Astrocyte (in vitro differentiated cells and primary cell): ENCODE data around the gene ADD1. TPM values are rescaled to one million over a fixed set of nuclear protein-coding genes. Genes with fewer than 3 reads are reported as not detected.

Experiments
- DNase-seq: peaks from one replicate; pipeline ENCODE4 v3.0.0-alpha.2; 2010; ENCODE audit warnings: low read depth
- FAIRE-seq: peaks from 2 replicates; lab custom pipeline; 2011; peaks lifted over from hg19 to GRCh38; lab: Jason Lieb, UNC
- H2AFZ ChIP-seq: 2 replicates; pipeline ENCODE4 v1.6.0; 2012; ENCODE audit warnings: low read depth, low read length, inconsistent platforms
- H3K27ac ChIP-seq: 2 replicates; pipeline ENCODE4 v1.5.1; 2011; ENCODE audit warnings: low read depth, low read length, inconsistent platforms
- H3K27me3 ChIP-seq: 2 replicates; pipeline ENCODE4 v1.6.0; 2011; ENCODE audit warnings: low read length, inconsistent platforms; ENCODE audit not compliant: insufficient read depth
- H3K36me3 ChIP-seq: 2 replicates; pipeline ENCODE4 v1.5.1; 2011; ENCODE audit warnings: low read length, inconsistent platforms; ENCODE audit not compliant: insufficient read depth
- H3K4me1 ChIP-seq: 2 replicates; pipeline ENCODE4 v1.5.1; 2011; ENCODE audit warnings: low read length, inconsistent platforms; ENCODE audit not compliant: insufficient read depth
- H3K4me2 ChIP-seq: 2 replicates; pipeline ENCODE4 v1.6.0; 2012; ENCODE audit warnings: low read length, inconsistent platforms
- H3K4me3 ChIP-seq: 2 replicates; pipeline ENCODE4 v1.5.1; 2011; ENCODE audit warnings: low read depth, mild to moderate bottlenecking, low read length, inconsistent platforms; ENCODE audit not compliant: insufficient read depth
- H3K79me2 ChIP-seq: 2 replicates; pipeline ENCODE4 v1.6.0; 2012; ENCODE audit warnings: mild to moderate bottlenecking, low read length, inconsistent platforms; ENCODE audit not compliant: insufficient read depth
- H3K9ac ChIP-seq: 2 replicates; pipeline ENCODE4 v1.6.0; 2012; ENCODE audit warnings: mild to moderate bottlenecking, low read length, inconsistent platforms
- H3K9me3 ChIP-seq: 2 replicates; pipeline ENCODE4 v1.5.1; 2012; ENCODE audit warnings: low read depth, mild to moderate bottlenecking, low read length, inconsistent platforms; ENCODE audit not compliant: insufficient read depth
- H4K20me1 ChIP-seq: 2 replicates; pipeline ENCODE4 v1.6.0; 2012; ENCODE audit warnings: low read length, inconsistent platforms; ENCODE audit not compliant: insufficient read depth
- H3K27ac Mint-ChIP-seq: one replicate; pipeline ENCODE4 v1.8.0; 2021; ENCODE audit warnings: mild to moderate bottlenecking, mixed read lengths; ENCODE audit not compliant: unreplicated experiment
- H3K27me3 Mint-ChIP-seq: one replicate; pipeline ENCODE4 v1.8.0; 2021; ENCODE audit warnings: low read depth, mixed read lengths; ENCODE audit not compliant: unreplicated experiment
- H3K36me3 Mint-ChIP-seq: one replicate; pipeline ENCODE4 v1.8.0; 2021; ENCODE audit warnings: low read depth, mixed read lengths; ENCODE audit not compliant: unreplicated experiment
- H3K4me1 Mint-ChIP-seq: one replicate; pipeline ENCODE4 v1.8.0; 2021; ENCODE audit warnings: low read depth, mixed read lengths; ENCODE audit not compliant: unreplicated experiment
- H3K4me3 Mint-ChIP-seq: one replicate; pipeline ENCODE4 v1.8.0; 2021; ENCODE audit warnings: mild to moderate bottlenecking, moderate library complexity, mixed read lengths; ENCODE audit not compliant: unreplicated experiment
- H3K9me3 Mint-ChIP-seq: one replicate; pipeline ENCODE4 v1.8.0; 2021; ENCODE audit warnings: mild to moderate bottlenecking, mixed read lengths; ENCODE audit not compliant: unreplicated experiment
- EZH2 ChIP-seq: IDR thresholded peaks from 2 replicates; pipeline ENCODE4 v1.6.1; 2012; ENCODE audit warnings: mild to moderate bottlenecking, low read length, inconsistent platforms; ENCODE audit not compliant: insufficient read depth
- total RNA-seq: library from RNA; stranded (reverse); gene quantifications from 2 replicates; pipeline ENCODE4 v1.2.1, GENCODE V29; 2021
- TF ChIP-seq, protein P1 (sequence below): IDR thresholded peaks from 2 replicates; pipeline ENCODE4 v1.5.1; 2011; ENCODE audit warnings: low read depth, mild to moderate bottlenecking, inconsistent platforms, low read length, moderate library complexity; ENCODE audit not compliant: insufficient read depth

The ADD1 gene
- total RNA-seq, 1 donor from 2014 or later, result 280 TPM

DNA sequence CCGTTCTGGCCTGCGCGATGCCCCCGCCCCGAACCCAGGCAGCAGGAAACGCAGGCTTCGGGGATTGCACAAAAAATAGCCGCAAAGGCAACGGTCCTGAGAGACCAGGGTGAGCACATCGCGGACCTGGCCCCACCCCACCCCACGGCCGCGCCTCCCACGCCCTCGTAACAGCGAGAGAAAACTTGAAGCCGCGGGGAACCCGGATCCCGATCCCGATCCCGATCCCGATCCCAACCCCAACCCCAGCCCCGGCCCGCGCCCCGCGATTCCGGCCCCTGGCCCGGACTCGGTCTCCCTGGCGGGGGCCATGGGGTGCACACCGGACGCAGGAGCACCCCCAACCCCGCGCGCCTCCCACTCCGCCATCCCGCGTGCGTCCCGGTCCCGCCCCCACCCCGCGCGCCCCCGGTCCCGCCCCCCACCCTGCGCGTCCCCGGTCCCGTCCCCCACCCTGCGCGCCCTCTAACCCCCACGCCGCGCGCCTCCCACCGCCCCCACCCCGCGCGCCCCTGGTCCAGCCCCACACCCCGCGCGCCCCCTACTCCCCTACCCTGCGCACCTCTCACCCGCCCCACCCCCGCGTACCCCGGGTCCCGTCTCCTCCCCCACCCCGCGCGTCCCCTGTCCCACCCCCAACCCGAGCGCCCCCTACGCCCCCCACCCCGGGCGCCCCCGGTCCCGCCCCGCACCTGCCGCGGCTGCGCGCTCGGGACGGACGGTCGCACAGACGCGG lies 90.6 kb downstream of the ADD1 start:
- H3K4me2 ChIP-seq, result peak overlapping the region; percentile 93
- Mint-ChIP-seq H3K27me3 (no peaks in the 10 kb centered on the region), H3K4me3 (peak overlapping the region; percentile 73), H3K9me3 (no peaks in the 10 kb centered on the region), H3K27ac (no peak overlapping the region), H3K4me1 (peaks cover 24% of the 10 kb centered on the region), H3K36me3 (peaks cover 12% of the 10 kb centered on the region)
- peak overlapping the region; percentile 77 for H3K4me3 ChIP-seq
- DNase-seq (peak; percentile 18), FAIRE-seq (no peak)
- H3K79me2 ChIP-seq, result peaks cover 60% of the 10 kb centered on the region
- H3K9ac ChIP-seq, result peak overlapping the region; percentile 96
- no peaks in the 10 kb centered on the region for H3K27me3 ChIP-seq
- H3K4me1 ChIP-seq, result peaks cover 44% of the 10 kb centered on the region
- peak overlapping the region; percentile 17 for H3K27ac ChIP-seq
- TF ChIP-seq, protein P1, sequence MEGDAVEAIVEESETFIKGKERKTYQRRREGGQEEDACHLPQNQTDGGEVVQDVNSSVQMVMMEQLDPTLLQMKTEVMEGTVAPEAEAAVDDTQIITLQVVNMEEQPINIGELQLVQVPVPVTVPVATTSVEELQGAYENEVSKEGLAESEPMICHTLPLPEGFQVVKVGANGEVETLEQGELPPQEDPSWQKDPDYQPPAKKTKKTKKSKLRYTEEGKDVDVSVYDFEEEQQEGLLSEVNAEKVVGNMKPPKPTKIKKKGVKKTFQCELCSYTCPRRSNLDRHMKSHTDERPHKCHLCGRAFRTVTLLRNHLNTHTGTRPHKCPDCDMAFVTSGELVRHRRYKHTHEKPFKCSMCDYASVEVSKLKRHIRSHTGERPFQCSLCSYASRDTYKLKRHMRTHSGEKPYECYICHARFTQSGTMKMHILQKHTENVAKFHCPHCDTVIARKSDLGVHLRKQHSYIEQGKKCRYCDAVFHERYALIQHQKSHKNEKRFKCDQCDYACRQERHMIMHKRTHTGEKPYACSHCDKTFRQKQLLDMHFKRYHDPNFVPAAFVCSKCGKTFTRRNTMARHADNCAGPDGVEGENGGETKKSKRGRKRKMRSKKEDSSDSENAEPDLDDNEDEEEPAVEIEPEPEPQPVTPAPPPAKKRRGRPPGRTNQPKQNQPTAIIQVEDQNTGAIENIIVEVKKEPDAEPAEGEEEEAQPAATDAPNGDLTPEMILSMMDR, result no peak
- TF ChIP-seq EZH2, result no peak
- peaks cover 65% of the 10 kb centered on the region for H4K20me1 ChIP-seq
- H3K36me3 ChIP-seq, result peaks cover 16% of the 10 kb centered on the region
- H2AFZ ChIP-seq, result no peak overlapping the region
- no peaks in the 10 kb centered on the region for H3K9me3 ChIP-seq

DNA sequence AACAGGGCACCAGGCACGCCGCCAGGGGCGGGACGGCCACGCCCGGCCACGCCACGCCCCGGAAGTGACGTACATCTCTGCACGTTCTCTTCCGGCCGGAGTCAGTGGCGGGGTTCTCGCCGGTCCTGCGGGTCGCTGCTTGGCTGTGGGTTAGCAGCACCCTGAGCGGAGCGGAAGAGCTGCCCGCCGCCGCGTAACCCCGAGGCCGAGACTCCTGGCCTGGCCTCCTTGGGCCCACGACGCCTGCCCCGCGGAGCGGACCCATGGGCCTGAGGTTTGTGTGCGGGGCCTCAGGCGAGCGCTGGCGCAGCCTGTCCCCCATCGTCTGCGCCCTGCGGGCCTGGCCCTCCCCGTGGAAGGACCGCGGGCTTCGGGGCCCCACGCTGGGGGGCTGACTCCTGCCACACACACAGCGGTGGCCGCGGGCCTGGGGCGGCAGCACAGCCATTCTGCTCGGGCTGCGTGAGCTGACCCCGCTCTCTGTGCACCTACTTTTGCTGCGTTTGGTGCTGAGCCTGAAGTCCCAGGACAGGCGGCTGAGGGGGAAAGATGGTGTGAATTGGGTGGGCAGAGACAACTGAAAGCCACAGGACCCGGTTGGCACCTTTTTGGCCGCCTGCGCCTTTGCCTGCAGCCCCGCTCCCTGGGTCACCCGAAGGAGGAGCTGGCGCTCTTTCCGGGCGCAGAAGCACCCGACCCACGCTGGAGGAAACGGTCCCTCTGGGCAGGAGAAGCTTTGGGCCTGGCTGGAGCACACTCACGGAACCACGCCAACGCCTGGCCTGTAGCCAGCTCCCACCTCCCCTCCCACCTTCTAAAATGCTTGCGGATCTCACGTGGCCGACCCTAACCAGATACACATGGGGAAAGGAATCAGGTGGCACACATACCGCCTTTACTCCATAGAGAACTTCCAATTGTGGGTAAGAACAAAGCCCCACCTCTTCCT lies 91.4 kb downstream of the ADD1 start:
- peaks cover 66% of the 10 kb centered on the region for H4K20me1 ChIP-seq
- peak overlapping the region; percentile 77 for H3K4me3 ChIP-seq
- H3K4me2 ChIP-seq, result peak overlapping the region; percentile 88
- H3K9ac ChIP-seq, result peak overlapping the region; percentile 96
- H3K27ac Mint-ChIP-seq, result peak overlapping the region; percentile 75
- H3K4me3 Mint-ChIP-seq, result peak overlapping the region; percentile 90
- H3K79me2 ChIP-seq, result peaks cover 67% of the 10 kb centered on the region
- peaks cover 13% of the 10 kb centered on the region for H3K36me3 Mint-ChIP-seq
- H3K27me3 Mint-ChIP-seq, result no peaks in the 10 kb centered on the region
- peak overlapping the region; percentile 74 for H3K27ac ChIP-seq
- FAIRE-seq (no peak), DNase-seq (peak; percentile 68)
- H3K4me1 Mint-ChIP-seq, result peaks cover 24% of the 10 kb centered on the region
- TF ChIP-seq, protein P1, result no peak
- TF ChIP-seq EZH2, result no peak
- peaks cover 20% of the 10 kb centered on the region for H3K36me3 ChIP-seq
- H3K4me1 ChIP-seq, result peaks cover 44% of the 10 kb centered on the region
- peak overlapping the region; percentile 64 for H2AFZ ChIP-seq
- peaks cover 4% of the 10 kb centered on the region for H3K9me3 ChIP-seq
- H3K9me3 Mint-ChIP-seq, result no peaks in the 10 kb centered on the region
- no peaks in the 10 kb centered on the region for H3K27me3 ChIP-seq
